Measurements from ENCODE around the gene IKZF2.

- TF ChIP-seq CTCF (IDR thresholded peaks at IDR 0.05) (no peak), POLR2A (IDR thresholded peaks at IDR 0.05) (no peak)
Observed at GRCh38 chr2:212949786-212950185, 201.6 kb downstream of the IKZF2 start.
